GM12878 (cell line): ENCODE results near the gene ARHGEF37. TPM values are rescaled to one million over a fixed set of nuclear protein-coding genes. Genes with fewer than 3 reads are reported as not detected.

Source experiments
- ATAC-seq: fragments of 200-7000 bp; cut with Tn5 transposase; 3 replicates; pipeline ENCODE4 v1.9.1; 2020; ENCODE audit warnings: mild to moderate bottlenecking, moderate library complexity
- BruUV-seq: library from RNA; stranded (reverse); fragments of 400-500 nt; replicated peaks from 2 replicates; lab custom pipeline; 2021; lab: Mats Ljungman, UMichigan
- CTCF ChIA-PET: fragments of 300-600 bp; sonication (Branson Sonifier 250); formaldehyde crosslinking; extraction: SDS; loops from one replicate; lab custom pipeline; 2021; ENCODE audit warnings: inconsistent platforms; lab: Yijun Ruan, JAX
- POLR2A ChIA-PET: fragments of 350-600 bp; formaldehyde crosslinking; extraction: SDS; loops from one replicate; lab custom pipeline; 2021; ENCODE audit warnings: inconsistent platforms; lab: Charles Lee
- RAD21 ChIA-PET: fragments of 300-600 bp; sonication (Branson Sonifier 250); formaldehyde crosslinking; loops from one replicate; lab custom pipeline; 2023; ENCODE audit warnings: antibody characterized with exemption; ENCODE audit not compliant: unreplicated experiment; lab: Charles Lee
- SMC1A ChIA-PET: fragments of 300-600 bp; sonication (Branson Sonifier 250); formaldehyde crosslinking; loops from one replicate; lab custom pipeline; 2023; ENCODE audit not compliant: unreplicated experiment, uncharacterized antibody; lab: Charles Lee
- DNase-seq: peaks from one replicate; pipeline ENCODE4 v3.0.0-alpha.2; 2011; ENCODE audit warnings: low read depth, low spot score
- FAIRE-seq: peaks from 3 replicates; lab custom pipeline; 2011; peaks lifted over from hg19 to GRCh38; lab: Jason Lieb, UNC
- H2AFZ ChIP-seq: 2 replicates; pipeline ENCODE4 v1.6.0; 2011; ENCODE audit warnings: low read depth, low read length, control low read depth; ENCODE audit not compliant: control insufficient read depth
- H3K27ac ChIP-seq: 2 replicates; pipeline ENCODE4 v1.5.1; 2011; ENCODE audit warnings: control low read depth; ENCODE audit not compliant: control insufficient read depth, insufficient read depth
- H3K27me3 ChIP-seq, 2 experiments: replicated peaks in 1 of 2; 2 replicates each; pipeline versions ENCODE4 v1.6.0 to v1.6.1; 2011; ENCODE audit warnings: low read length in 1 of 2; ENCODE audit not compliant: control insufficient read depth in 2 of 2, insufficient read depth in 2 of 2
- H3K36me3 ChIP-seq, 2 experiments: 2 replicates each; pipeline ENCODE4 v1.5.1; 2011; ENCODE audit warnings: low read length in 1 of 2; ENCODE audit not compliant: control insufficient read depth in 2 of 2, insufficient read depth in 2 of 2
- H3K4me1 ChIP-seq: 2 replicates; pipeline ENCODE4 v1.6.1; 2011; ENCODE audit warnings: mild to moderate bottlenecking, low read length, moderate library complexity, mixed read lengths; ENCODE audit not compliant: control insufficient read depth, insufficient read depth
- H3K4me2 ChIP-seq: 2 replicates; pipeline ENCODE4 v1.6.0; 2011; ENCODE audit warnings: control low read depth; ENCODE audit not compliant: control insufficient read depth, insufficient read depth
- H3K4me3 ChIP-seq: fragments of 200-600 bp; sonication (generic); 2 replicates; pipeline ENCODE4 v1.5.1; 2016
- H3K79me2 ChIP-seq: 2 replicates; pipeline ENCODE4 v1.6.0; 2011; ENCODE audit warnings: low read length; ENCODE audit not compliant: control insufficient read depth, insufficient read depth
- H3K9ac ChIP-seq: 2 replicates; pipeline ENCODE4 v1.8.0; 2011; ENCODE audit warnings: low read length, control low read depth, mixed read lengths; ENCODE audit not compliant: control insufficient read depth, insufficient read depth
- H3K9me3 ChIP-seq: replicated peaks from 3 replicates; pipeline ENCODE4 v1.5.1; 2011; ENCODE audit warnings: mild to moderate bottlenecking, low read length; ENCODE audit not compliant: control insufficient read depth, insufficient read depth
- H4K20me1 ChIP-seq: 2 replicates; pipeline ENCODE4 v1.6.0; 2011; ENCODE audit not compliant: control insufficient read depth, insufficient read depth
- ATF7 ChIP-seq: fragments of 450-650 bp; IDR thresholded peaks from 2 replicates; pipeline ENCODE4 v1.6.1; 2016; ENCODE audit warnings: low read depth, mild to moderate bottlenecking
- CHD2 ChIP-seq: IDR thresholded peaks from 2 replicates; pipeline ENCODE4 v1.6.1; 2011; ENCODE audit warnings: low read depth, low read length, improper control_type of control experiment, borderline replicate concordance
- IRF4 ChIP-seq: IDR thresholded peaks from 2 replicates; pipeline ENCODE4 v1.6.1; 2011; ENCODE audit warnings: low read depth, low read length
- KDM1A ChIP-seq: fragments of 200-600 bp; sonication (generic); IDR thresholded peaks from 2 replicates; pipeline ENCODE4 v1.6.1; 2016; ENCODE audit warnings: borderline replicate concordance
- MEF2A ChIP-seq: IDR thresholded peaks from 2 replicates; pipeline ENCODE4 v1.6.1; 2011; ENCODE audit warnings: low read depth, mild to moderate bottlenecking, low read length, moderate library complexity; ENCODE audit not compliant: insufficient read depth
- MTA3 ChIP-seq: IDR thresholded peaks from 2 replicates; pipeline ENCODE4 v1.6.1; 2012; ENCODE audit warnings: low read length, inconsistent platforms, borderline replicate concordance
- POLR2A ChIP-seq: IDR thresholded peaks from 2 replicates; pipeline ENCODE4 v1.6.1; 2011; ENCODE audit warnings: low read depth, mild to moderate bottlenecking, low read length
- POLR2AphosphoS2 ChIP-seq: IDR thresholded peaks from 2 replicates; pipeline ENCODE4 v1.6.1; 2011; ENCODE audit warnings: low read depth, mild to moderate bottlenecking, low read length, improper control_type of control experiment, moderate library complexity
- TAF1 ChIP-seq: IDR thresholded peaks from 2 replicates; pipeline ENCODE4 v1.6.1; 2011; ENCODE audit warnings: mild to moderate bottlenecking, low read depth, low read length, borderline replicate concordance
- YBX1 ChIP-seq: fragments of 450-650 bp; IDR thresholded peaks from 2 replicates; pipeline ENCODE4 v1.6.1; 2016; ENCODE audit warnings: antibody characterized with exemption
- YY1 ChIP-seq: IDR thresholded peaks from 2 replicates; pipeline ENCODE4 v1.6.1; 2011; ENCODE audit warnings: low read depth, mild to moderate bottlenecking, low read length
- ZSCAN29 ChIP-seq: fragments of 450-650 bp; IDR thresholded peaks from 2 replicates; pipeline ENCODE4 v1.6.1; 2017; ENCODE audit warnings: mild to moderate bottlenecking, moderate library complexity
- WGBS: methylation state at CpG from one replicate; pipeline ENCODE4 v1.1.6; 2016; ENCODE audit warnings: low lambda C conversion rate; ENCODE audit not compliant: insufficient replicate concordance, insufficient coverage; ENCODE audit errors: missing lambda C conversion rate; 5-methylcytosine and 5-hydroxymethylcytosine counted together
- in situ Hi-C: fragments of 300-500 bp; cut with MboI; formaldehyde crosslinking; loops from 9 replicates; pipeline ENCODE4 v1.14.3; 2018; ENCODE audit warnings: mixed read lengths
- intact Hi-C: fragments of 100-400 bp; cut with micrococcal nuclease; formaldehyde crosslinking; loops from one replicate; pipeline ENCODE4 v1.14.2; 2022; ENCODE audit not compliant: unreplicated experiment
- polyA plus RNA-seq, 11 experiments: library from polyadenylated mRNA; depleted of rRNA in 4 of 11; unstranded in 6 of 11; stranded (reverse) in 5 of 11; fragments of >200 nt; fragmentation: Nextera tagmentation in 4 of 11; fragmentation: Illumina TruSeq in 1 of 11; extraction: Ambion mirVana in 4 of 11; extraction: Trizol in 1 of 11; gene quantifications; 1 replicate in 1 of 11; 2 replicates in 10 of 11; pipeline versions ENCODE4 v1.2.1 to v1.2.3, GENCODE V29; 2011 to 2016; ENCODE audit warnings: inconsistent platforms in 2 of 11, missing spikeins in 2 of 11, low read depth in 1 of 11
- total RNA-seq, 4 experiments: library from RNA; depleted of rRNA in 3 of 4; stranded (reverse); fragments of >200 nt in 3 of 4; fragmentation: Illumina TruSeq in 1 of 4; extraction: Trizol in 1 of 4; gene quantifications; 2 replicates each; pipeline versions ENCODE4 v1.2.1 to v1.2.3, GENCODE V29; 2013 to 2021

The ARHGEF37 gene
- total and polyA plus RNA-seq, 10 of the 15 experiments (the other 5 are each of a cell fraction or from before 2014, with no cell fraction given): 0.16 to 1.1 (median 0.63) TPM

DNA sequence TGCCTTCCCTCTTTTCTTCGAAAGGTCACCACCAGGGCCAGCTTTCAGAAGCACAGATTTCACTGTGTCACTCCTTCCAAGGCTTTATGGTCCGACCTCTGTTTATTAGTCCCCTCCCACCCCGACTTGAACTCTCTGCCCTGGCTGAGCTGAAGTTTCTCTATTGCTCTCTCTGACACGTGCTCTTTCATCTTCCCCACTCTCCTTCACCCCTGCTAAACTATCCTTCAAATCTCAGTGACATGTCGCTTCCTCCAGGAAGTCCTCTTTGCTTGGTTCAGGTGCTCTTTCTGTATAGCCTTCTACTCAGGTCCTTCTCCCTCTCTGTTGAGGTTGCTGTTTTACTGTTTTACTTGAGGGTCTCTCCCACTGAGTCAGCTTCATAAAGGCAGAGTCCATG lies 64.4 kb downstream of the ARHGEF37 start:
- Histone ChIP-seq H3K27me3 (no peaks in the 10 kb centered on the region), H3K79me2 (no peaks in the 10 kb centered on the region), H2AFZ (no peak overlapping the region), H3K27ac (no peak overlapping the region), H3K36me3 (no peaks in the 10 kb centered on the region), H3K4me1 (no peaks in the 10 kb centered on the region), H4K20me1 (no peaks in the 10 kb centered on the region), H3K9ac (no peak overlapping the region), H3K4me2 (no peak overlapping the region), H3K4me3 (no peak overlapping the region), H3K9me3 (no peaks in the 10 kb centered on the region)
- CTCF ChIA-PET: interaction anchor here (1.2 to 4.4 kb wide), 8 partner anchors 10 to 348 kb away, joined by 3 to 40 read pairs (median 4); no protein-coding TSS in a partner anchor
- ATAC-seq: no peak
- DNase-seq: no peak
- no TSS peak for BruUV-seq
- intact Hi-C loops (no loop called here), in situ Hi-C loops (no loop called here)
- SMC1A ChIA-PET: interaction anchor here (1.3 to 5.2 kb wide), 5 partner anchors 19 to 346 kb away, joined by 4 to 38 read pairs (median 5); no protein-coding TSS in a partner anchor
- RAD21 ChIA-PET: interaction anchor here (0.7 to 2.1 kb wide), 6 partner anchors 8 to 207 kb away, joined by 3 to 9 read pairs (median 3); partner anchors contain the start of gene PPARGC1B
- no peak for TF ChIP-seq MEF2A
- no peak for TF ChIP-seq YBX1
- no peak for TF ChIP-seq MTA3
- TF ChIP-seq CHD2: no peak
- TF ChIP-seq ATF7: no peak
- TF ChIP-seq POLR2AphosphoS2: no peak
- no peak for TF ChIP-seq YY1
- no peak for TF ChIP-seq TAF1
- no peak for TF ChIP-seq POLR2A
- TF ChIP-seq KDM1A: no peak
- TF ChIP-seq ZSCAN29: no peak
- TF ChIP-seq IRF4: no peak
- 43% methylated on average over 5 of the region's 5 CpGs for WGBS
- POLR2A ChIA-PET: no interaction called here
- FAIRE-seq: no peak
